Measurements from ENCODE around the gene HSPD1. TPM values are rescaled to one million over a fixed set of nuclear protein-coding genes. Genes with fewer than 3 reads are reported as not detected.
"Not testable (repeated sequence)": the region's sequence is repeated elsewhere in the genome, so short reads cannot be mapped to it uniquely, and the experiment has no call there.

The HSPD1 gene
- total and polyA plus RNA-seq, 8 donors, result 79.9 to 218 (median 127) TPM

- Histone ChIP-seq H3K4me3 (peak overlapping the region; percentile 60 to 76 (median 66)), H3K36me3 (no peaks in the 10 kb centered on the region), H3K27ac (peak overlapping the region; percentile 95 to 99 (median 99)), H3K9me3 (no peaks in the 10 kb centered on the region), H3K27me3 (no peaks in the 10 kb centered on the region), H3K4me1 (peaks cover 12 to 38% (median 28%) of the 10 kb centered on the region in 4 donors)
- 1 to 4% (median 3%) methylated on average over 6 to 11 of the region's 11 CpGs for WGBS, 5 donors
- no peak for DNase-seq
- TF ChIP-seq CTCF (IDR thresholded peaks at IDR 0.05) (no peak), POLR2A (IDR thresholded peaks at IDR 0.05) (peak in 1 of 4 donors; percentile 56), POLR2AphosphoS5 (IDR thresholded peaks at IDR 0.05) (no peak), EP300 (IDR thresholded peaks at IDR 0.05) (peak; percentile 17)
- intact Hi-C loops (cut with DNase I; ENCODE audit: low total_unique reads), result no loop called here
Observed at GRCh38 chr2:197452754-197453122, 46.9 kb downstream of the HSPD1 start.

GRCh38 chr2:197450935-197451358 lies 48.7 kb downstream of the HSPD1 start:
- WGBS, 5 donors, result 82 to 90% (median 87%) methylated on average over 6 of the region's 6 CpGs
- intact Hi-C loops (cut with DNase I; ENCODE audit: low total_unique reads); H3K9me3 ChIP-seq; H3K27me3 ChIP-seq; H3K4me3 ChIP-seq; DNase-seq; H3K36me3 ChIP-seq; H3K27ac ChIP-seq: not testable (repeated sequence)
- peaks cover 12 to 22% (median 18%) of the 10 kb centered on the region in 4 donors for H3K4me1 ChIP-seq

GRCh38 chr2:197450465-197450864 lies 49.2 kb downstream of the HSPD1 start:
- WGBS, 5 donors, result 86 to 97% (median 89%) methylated on average over 19 to 25 of the region's 25 CpGs
- Histone ChIP-seq H3K27me3 (no peaks in the 10 kb centered on the region), H3K36me3 (no peaks in the 10 kb centered on the region), H3K27ac (no peak overlapping the region), H3K4me3 (no peak overlapping the region), H3K4me1 (peaks cover 10 to 18% (median 15%) of the 10 kb centered on the region in 4 donors), H3K9me3 (no peaks in the 10 kb centered on the region)
- DNase-seq, result no peak
- TF ChIP-seq CTCF (IDR thresholded peaks at IDR 0.05), result no peak
- no peak for TF ChIP-seq POLR2AphosphoS5 (IDR thresholded peaks at IDR 0.05)
- no peak for TF ChIP-seq POLR2A (IDR thresholded peaks at IDR 0.05)
- TF ChIP-seq EP300 (IDR thresholded peaks at IDR 0.05), result no peak
- intact Hi-C loops (cut with DNase I; ENCODE audit: low total_unique reads), result no loop called here

GRCh38 chr2:197446844-197447243 lies 52.8 kb downstream of the HSPD1 start:
- TF ChIP-seq POLR2AphosphoS5 (IDR thresholded peaks at IDR 0.05) (no peak), EP300 (IDR thresholded peaks at IDR 0.05) (no peak), CTCF (IDR thresholded peaks at IDR 0.05) (no peak), POLR2A (IDR thresholded peaks at IDR 0.05) (no peak)
- intact Hi-C loops (cut with DNase I; ENCODE audit: low total_unique reads), result no loop called here
- no peak for DNase-seq
- no peaks in the 10 kb centered on the region for H3K4me1 ChIP-seq
- H3K9me3 ChIP-seq, result no peaks in the 10 kb centered on the region
- no peak overlapping the region for H3K4me3 ChIP-seq
- H3K36me3 ChIP-seq, result no peaks in the 10 kb centered on the region
- no peak overlapping the region for H3K27ac ChIP-seq
- no peaks in the 10 kb centered on the region for H3K27me3 ChIP-seq

GRCh38 chr2:197445746-197446145 lies 53.9 kb downstream of the HSPD1 start:
- TF ChIP-seq CTCF (IDR thresholded peaks at IDR 0.05) (no peak), POLR2AphosphoS5 (IDR thresholded peaks at IDR 0.05) (no peak), EP300 (IDR thresholded peaks at IDR 0.05) (no peak), POLR2A (IDR thresholded peaks at IDR 0.05) (no peak)

More at GRCh38 chr2:197445746-197446145, 53.9 kb downstream of the HSPD1 start:
- 73 to 87% (median 80%) methylated on average over 1 of the region's 1 CpG for WGBS, 5 donors
- no peaks in the 10 kb centered on the region for H3K4me1 ChIP-seq
- no peak overlapping the region for H3K4me3 ChIP-seq
- no peak overlapping the region for H3K27ac ChIP-seq
- DNase-seq, result no peak
- no peaks in the 10 kb centered on the region for H3K9me3 ChIP-seq
- H3K36me3 ChIP-seq, result no peaks in the 10 kb centered on the region
- intact Hi-C loops (cut with DNase I; ENCODE audit: low total_unique reads), result no loop called here
- no peaks in the 10 kb centered on the region for H3K27me3 ChIP-seq
